ENCODE measurements around the gene SKAP1. TPM values are rescaled to one million over a fixed set of nuclear protein-coding genes. Genes with fewer than 3 reads are reported as not detected.

The SKAP1 gene
- total RNA-seq, 1 donor from 2014 or later = 51.9 TPM

DNA sequence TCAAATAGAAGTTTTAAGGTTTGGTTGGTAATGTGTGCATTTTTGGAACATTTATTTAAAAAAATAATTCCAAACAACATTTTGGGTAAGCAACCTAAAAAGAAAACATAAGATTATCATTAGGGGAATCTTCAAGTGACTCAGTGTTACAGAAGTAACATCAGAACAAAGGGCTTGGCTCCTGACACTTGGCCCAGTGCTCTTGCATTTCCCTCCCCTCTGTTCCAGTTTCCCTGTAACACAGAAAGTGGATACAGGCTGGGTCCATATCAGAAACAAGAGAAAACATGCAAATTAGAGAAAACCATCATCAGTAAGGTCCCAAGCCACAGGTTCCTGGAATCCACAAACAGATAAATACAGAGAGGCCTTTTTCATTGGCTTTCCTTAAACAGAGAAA, 40.1 kb downstream of the SKAP1 start:
- Mint-ChIP-seq H3K9me3 (no peaks in the 10 kb centered on the region), H3K36me3 (ENCODE audit: low read depth) (peaks cover 29% of the 10 kb centered on the region), H3K4me3 (no peak overlapping the region), H3K4me1 (ENCODE audit: low read depth) (peaks cover 13% of the 10 kb centered on the region), H3K27me3 (ENCODE audit: insufficient read depth) (no peaks in the 10 kb centered on the region), H3K27ac (no peak overlapping the region)
- DNase-seq (ENCODE audit: low spot score) = no peak
- intact Hi-C loops (cut with micrococcal nuclease) = no loop called here

DNA sequence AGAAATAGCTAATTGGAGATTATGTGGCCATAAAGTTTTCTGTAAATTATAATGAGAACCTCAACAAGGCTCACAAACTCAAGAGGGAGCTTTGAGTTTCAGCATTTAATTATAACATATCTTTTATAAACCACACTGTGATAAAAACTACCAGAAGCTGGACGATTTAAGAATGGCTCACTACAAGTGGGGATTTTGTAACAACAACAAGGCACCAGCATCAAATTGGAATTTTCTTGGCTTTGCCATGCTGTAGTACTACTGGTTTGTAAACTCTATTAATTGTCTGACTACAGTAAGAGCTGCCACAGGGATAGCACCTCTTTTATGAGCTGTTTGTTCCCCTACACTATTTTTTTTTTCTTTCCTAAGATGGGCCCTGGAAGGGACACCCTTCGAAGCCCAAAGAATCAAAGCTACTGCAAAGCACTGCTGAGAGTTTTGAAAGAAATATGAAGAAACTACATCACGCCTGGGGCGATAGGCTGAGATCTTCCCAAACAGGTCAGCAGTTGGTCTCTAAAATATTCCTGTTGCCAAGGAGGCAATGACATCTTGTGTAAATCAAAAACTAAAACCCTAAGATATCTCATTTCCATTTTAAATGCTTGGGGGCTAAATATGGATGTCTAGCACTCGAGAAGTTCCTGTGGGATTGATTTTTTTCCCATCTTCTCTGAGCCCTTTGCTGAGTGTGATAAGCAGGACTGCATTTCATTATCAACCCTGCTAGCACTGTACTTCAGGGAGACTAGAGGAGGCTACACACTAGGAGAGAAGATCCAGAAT, 40.9 kb downstream of the SKAP1 start:
- no peak overlapping the region for H3K4me3 Mint-ChIP-seq
- peaks cover 33% of the 10 kb centered on the region for H3K36me3 Mint-ChIP-seq (ENCODE audit: low read depth)
- H3K27ac Mint-ChIP-seq = no peak overlapping the region
- intact Hi-C loops (cut with micrococcal nuclease) = no loop called here
- no peak for DNase-seq (ENCODE audit: low spot score)
- peaks cover 13% of the 10 kb centered on the region for H3K4me1 Mint-ChIP-seq (ENCODE audit: low read depth)
- no peaks in the 10 kb centered on the region for H3K27me3 Mint-ChIP-seq (ENCODE audit: insufficient read depth)
- H3K9me3 Mint-ChIP-seq = no peaks in the 10 kb centered on the region

DNA sequence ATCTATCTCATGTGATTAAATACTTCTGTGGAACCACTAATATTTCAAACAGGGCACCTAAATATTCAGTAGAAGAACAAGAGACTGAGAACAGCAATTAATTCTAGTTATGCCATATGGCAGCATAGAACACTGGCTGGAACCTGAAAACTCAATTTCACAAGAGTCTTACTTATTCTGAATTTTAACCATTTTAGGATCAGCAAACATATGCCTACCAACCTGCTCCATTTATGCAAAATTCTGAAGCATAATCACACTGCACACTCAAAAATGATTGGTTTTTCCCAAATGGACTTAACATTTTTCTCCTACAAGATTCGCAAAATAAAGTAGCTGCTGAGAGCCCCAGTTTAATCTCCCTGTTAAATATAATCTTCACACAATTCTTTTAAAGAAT, 43.2 kb downstream of the SKAP1 start:
- Mint-ChIP-seq H3K27ac (no peak overlapping the region), H3K4me3 (no peak overlapping the region), H3K36me3 (ENCODE audit: low read depth) (peaks cover 34% of the 10 kb centered on the region), H3K27me3 (ENCODE audit: insufficient read depth) (no peaks in the 10 kb centered on the region), H3K9me3 (no peaks in the 10 kb centered on the region), H3K4me1 (ENCODE audit: low read depth) (peaks cover 9% of the 10 kb centered on the region)
- no peak for DNase-seq (ENCODE audit: low spot score)
- intact Hi-C loops (cut with micrococcal nuclease) = no loop called here

DNA sequence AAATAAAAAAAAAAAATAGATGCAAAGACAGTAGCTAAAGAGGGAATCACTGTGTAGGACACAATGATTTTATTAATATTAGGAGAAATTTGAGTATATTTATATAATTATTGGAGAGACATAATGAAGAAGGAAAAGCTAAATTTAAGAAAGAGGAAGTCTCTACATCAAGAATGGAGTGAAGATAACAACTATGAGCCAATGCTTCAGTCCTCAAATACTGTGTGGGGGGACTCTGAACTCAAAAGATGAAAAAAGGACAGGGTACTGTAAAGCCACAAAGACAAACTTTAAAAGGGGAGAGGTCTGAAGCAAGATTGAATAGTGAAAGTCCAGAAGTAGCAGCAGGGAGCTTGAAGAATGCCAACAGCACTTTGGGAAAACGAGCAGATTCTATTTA, 44.7 kb downstream of the SKAP1 start:
- no peaks in the 10 kb centered on the region for H3K27me3 Mint-ChIP-seq (ENCODE audit: insufficient read depth)
- no peak for DNase-seq (ENCODE audit: low spot score)
- intact Hi-C loops (cut with micrococcal nuclease) = no loop called here
- no peak overlapping the region for H3K27ac Mint-ChIP-seq
- peaks cover 35% of the 10 kb centered on the region for H3K36me3 Mint-ChIP-seq (ENCODE audit: low read depth)
- no peak overlapping the region for H3K4me3 Mint-ChIP-seq
- H3K4me1 Mint-ChIP-seq (ENCODE audit: low read depth) = peaks cover 9% of the 10 kb centered on the region
- H3K9me3 Mint-ChIP-seq = no peaks in the 10 kb centered on the region

DNA sequence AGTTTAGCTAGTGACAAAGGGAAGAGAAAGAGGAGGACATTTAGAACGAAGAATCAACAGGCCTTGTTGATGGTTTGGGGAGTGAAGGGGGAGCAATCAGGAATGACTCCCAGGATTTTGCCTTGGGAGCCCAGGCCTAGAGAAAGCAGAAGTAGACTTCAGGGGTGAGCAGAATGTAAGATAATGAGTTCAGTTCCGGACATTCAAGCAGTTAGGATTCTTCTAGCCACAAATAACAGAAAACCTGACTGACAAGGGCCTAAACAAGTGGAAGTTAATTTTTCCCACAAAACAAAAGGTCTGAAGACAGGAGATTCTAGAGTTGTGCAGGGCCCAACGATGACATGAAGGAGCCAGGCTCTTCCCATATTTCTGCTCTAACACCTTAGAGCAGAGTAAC, 45.9 kb downstream of the SKAP1 start:
- H3K9me3 Mint-ChIP-seq = no peaks in the 10 kb centered on the region
- no peak for DNase-seq (ENCODE audit: low spot score)
- H3K27ac Mint-ChIP-seq = no peak overlapping the region
- intact Hi-C loops (cut with micrococcal nuclease) = no loop called here
- H3K36me3 Mint-ChIP-seq (ENCODE audit: low read depth) = peaks cover 32% of the 10 kb centered on the region
- H3K4me3 Mint-ChIP-seq = no peak overlapping the region
- no peaks in the 10 kb centered on the region for H3K27me3 Mint-ChIP-seq (ENCODE audit: insufficient read depth)
- H3K4me1 Mint-ChIP-seq (ENCODE audit: low read depth) = peaks cover 6% of the 10 kb centered on the region

DNA sequence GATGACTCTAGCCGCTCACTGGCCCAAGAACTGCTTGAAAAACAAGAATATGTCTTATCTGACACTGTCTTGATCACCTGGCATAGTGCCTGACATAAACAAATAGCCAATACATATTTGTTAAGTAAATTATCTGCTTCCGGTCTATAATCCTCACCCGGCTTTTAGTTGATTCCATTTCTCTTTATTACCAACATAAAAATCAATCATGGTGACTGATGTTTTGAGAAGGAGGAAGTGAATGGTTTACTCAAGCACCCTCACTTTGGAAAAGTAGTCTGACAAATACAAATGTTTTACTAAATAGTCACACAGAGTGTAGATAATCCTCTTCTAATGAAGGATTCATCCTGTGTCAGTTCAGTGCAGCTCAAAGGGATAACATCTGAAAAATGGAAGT, 47.0 kb downstream of the SKAP1 start:
- intact Hi-C loops (cut with micrococcal nuclease) = no loop called here
- no peaks in the 10 kb centered on the region for H3K9me3 Mint-ChIP-seq
- no peaks in the 10 kb centered on the region for H3K27me3 Mint-ChIP-seq (ENCODE audit: insufficient read depth)
- H3K36me3 Mint-ChIP-seq (ENCODE audit: low read depth) = peaks cover 32% of the 10 kb centered on the region
- DNase-seq (ENCODE audit: low spot score) = no peak
- H3K27ac Mint-ChIP-seq = no peak overlapping the region
- H3K4me3 Mint-ChIP-seq = no peak overlapping the region
- peaks cover 5% of the 10 kb centered on the region for H3K4me1 Mint-ChIP-seq (ENCODE audit: low read depth)

DNA sequence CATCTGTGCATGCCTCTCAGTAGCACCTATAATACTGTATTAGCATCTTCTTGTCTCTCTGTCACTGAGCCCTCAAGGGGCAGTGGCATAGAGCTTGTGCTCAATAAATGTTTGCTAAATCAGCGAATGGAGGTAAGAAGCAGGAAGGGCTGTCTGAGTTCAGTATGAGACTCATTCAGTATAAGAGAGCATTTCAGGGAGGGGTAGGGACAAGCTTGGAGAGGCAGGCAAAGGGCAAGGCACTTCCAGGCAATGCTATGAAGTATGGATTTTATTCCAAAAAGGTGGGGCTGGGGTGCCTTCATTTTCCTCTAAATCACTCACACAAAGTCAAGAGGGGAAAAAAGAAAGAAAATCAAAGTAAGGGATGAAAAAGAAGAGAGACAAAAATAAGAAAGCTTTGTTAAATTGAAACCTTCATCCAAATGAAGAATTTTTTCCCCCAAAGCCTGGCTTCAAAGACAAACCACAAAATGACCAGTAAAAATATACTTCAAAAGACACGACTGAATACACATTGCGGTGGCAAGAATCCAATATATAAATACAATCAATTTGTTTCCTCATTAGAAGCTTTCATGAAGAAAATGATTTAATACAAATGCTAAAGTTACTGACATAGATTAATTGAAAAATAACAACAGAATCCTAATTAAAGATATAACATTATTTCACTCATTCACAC, 51.2 kb downstream of the SKAP1 start:
- no peak for DNase-seq (ENCODE audit: low spot score)
- Mint-ChIP-seq H3K4me3 (no peak overlapping the region), H3K9me3 (no peaks in the 10 kb centered on the region), H3K27ac (no peak overlapping the region), H3K27me3 (ENCODE audit: insufficient read depth) (no peaks in the 10 kb centered on the region), H3K4me1 (ENCODE audit: low read depth) (peaks cover 9% of the 10 kb centered on the region), H3K36me3 (ENCODE audit: low read depth) (peaks cover 20% of the 10 kb centered on the region)
- intact Hi-C loops (cut with micrococcal nuclease) = no loop called here

DNA sequence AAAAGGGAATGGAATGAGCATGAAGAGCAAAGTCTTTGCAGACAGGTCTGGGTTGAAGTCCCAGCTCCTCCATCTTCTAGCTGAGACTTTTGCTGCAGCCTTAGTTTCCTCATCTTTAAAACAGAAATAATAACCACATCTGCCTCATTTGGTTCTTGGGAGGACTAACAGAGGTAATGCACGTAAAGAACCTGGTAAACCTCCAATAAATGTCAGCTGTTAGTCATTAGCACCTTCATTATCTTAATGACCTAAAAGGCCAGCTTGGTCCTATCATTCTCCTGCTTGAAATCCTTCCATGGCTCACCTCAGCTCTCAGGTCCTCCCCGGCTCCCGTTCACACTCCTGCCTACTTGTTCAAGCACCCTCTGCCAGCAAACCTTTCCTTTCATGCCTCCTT, 51.8 kb downstream of the SKAP1 start:
- H3K27me3 Mint-ChIP-seq (ENCODE audit: insufficient read depth) = no peaks in the 10 kb centered on the region
- intact Hi-C loops (cut with micrococcal nuclease) = no loop called here
- no peak overlapping the region for H3K27ac Mint-ChIP-seq
- peaks cover 15% of the 10 kb centered on the region for H3K4me1 Mint-ChIP-seq (ENCODE audit: low read depth)
- H3K4me3 Mint-ChIP-seq = no peak overlapping the region
- H3K9me3 Mint-ChIP-seq = no peaks in the 10 kb centered on the region
- no peak for DNase-seq (ENCODE audit: low spot score)
- H3K36me3 Mint-ChIP-seq (ENCODE audit: low read depth) = peaks cover 17% of the 10 kb centered on the region

DNA sequence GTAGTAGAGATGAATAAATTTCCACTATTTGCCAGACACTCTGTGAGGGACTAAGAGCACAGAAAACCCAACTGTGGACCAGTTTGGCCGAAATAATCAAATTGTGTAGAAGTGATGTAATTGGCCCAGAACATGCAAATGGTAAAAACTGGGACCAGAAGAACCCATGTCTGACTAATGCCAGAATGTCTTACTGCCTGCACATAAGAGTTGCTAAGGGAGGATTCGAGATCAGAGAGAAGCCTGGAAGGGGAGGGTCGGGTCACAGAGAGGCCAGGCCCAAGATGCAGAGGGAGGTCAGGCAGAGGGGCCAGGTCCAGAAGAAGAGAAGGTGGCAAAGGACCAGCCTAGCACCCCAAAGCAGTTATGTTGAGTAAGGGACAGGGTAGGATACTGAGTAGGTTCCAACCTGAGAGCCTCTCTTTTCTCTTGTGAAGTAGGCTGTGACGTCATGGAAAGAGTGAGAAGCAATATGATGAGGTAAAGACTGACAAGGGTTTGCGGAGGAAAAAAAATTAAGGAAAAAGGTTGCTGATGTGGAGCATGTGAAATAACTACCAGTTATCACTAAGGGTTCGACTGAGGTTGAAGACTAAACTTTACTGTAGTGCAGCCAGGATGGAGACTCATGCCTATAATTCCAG, 53.2 kb downstream of the SKAP1 start:
- Mint-ChIP-seq H3K27me3 (ENCODE audit: insufficient read depth) (no peaks in the 10 kb centered on the region), H3K9me3 (no peaks in the 10 kb centered on the region), H3K36me3 (ENCODE audit: low read depth) (peaks cover 15% of the 10 kb centered on the region), H3K27ac (no peak overlapping the region), H3K4me3 (no peak overlapping the region), H3K4me1 (ENCODE audit: low read depth) (peaks cover 22% of the 10 kb centered on the region)
- intact Hi-C loops (cut with micrococcal nuclease) = no loop called here
- DNase-seq (ENCODE audit: low spot score) = no peak

DNA sequence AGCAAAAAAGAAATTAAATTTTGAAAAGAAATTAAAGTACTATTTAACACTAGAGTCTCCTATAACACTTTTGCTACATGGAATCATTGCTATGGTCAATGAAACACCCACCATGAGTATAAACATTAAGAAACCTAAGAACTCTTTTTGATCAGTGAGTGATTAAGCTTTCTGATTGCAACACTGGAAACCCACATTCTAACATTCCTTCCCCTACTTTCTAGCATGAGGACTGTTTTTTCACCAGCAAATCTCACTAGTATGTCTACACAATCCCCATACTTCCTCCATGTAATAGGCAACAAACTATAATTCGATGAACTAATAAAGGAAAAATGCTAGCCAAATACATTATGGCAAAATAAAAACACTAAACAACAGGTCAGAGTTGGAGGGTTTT, 54.7 kb downstream of the SKAP1 start:
- Mint-ChIP-seq H3K4me3 (no peak overlapping the region), H3K27ac (no peak overlapping the region), H3K4me1 (ENCODE audit: low read depth) (peaks cover 22% of the 10 kb centered on the region), H3K9me3 (no peaks in the 10 kb centered on the region), H3K27me3 (ENCODE audit: insufficient read depth) (no peaks in the 10 kb centered on the region), H3K36me3 (ENCODE audit: low read depth) (peaks cover 12% of the 10 kb centered on the region)
- no peak for DNase-seq (ENCODE audit: low spot score)
- intact Hi-C loops (cut with micrococcal nuclease) = no loop called here

DNA sequence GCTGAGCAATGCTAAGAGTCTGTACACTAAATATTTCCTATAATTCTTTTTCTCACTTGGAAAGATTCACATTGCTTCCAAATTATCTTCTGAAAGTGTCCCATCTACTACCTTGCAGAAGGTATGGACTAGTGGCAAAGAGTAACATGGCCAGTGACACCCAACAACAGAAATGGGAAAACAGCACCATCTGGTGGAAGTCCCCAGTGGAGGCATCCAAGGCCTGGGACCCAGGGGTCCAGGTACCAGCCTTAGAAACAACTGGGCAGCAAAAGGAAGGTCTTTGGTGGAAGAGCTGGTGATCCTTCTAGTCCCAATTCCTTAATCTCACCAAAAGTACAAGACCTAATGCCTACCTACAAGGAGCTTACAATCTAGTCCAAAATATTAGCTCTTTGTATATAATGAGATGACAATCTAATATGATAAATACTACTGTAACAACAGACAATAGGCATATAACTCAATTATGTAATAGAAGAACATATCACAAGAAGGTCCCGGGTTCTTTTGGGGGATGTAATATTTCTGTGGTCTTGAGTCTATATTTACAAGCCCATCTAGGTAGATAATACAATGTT, 55.3 kb downstream of the SKAP1 start:
- H3K4me1 Mint-ChIP-seq (ENCODE audit: low read depth) = peaks cover 22% of the 10 kb centered on the region
- peaks cover 12% of the 10 kb centered on the region for H3K36me3 Mint-ChIP-seq (ENCODE audit: low read depth)
- no peaks in the 10 kb centered on the region for H3K9me3 Mint-ChIP-seq
- no peak for DNase-seq (ENCODE audit: low spot score)
- H3K27ac Mint-ChIP-seq = no peak overlapping the region
- H3K27me3 Mint-ChIP-seq (ENCODE audit: insufficient read depth) = no peaks in the 10 kb centered on the region
- H3K4me3 Mint-ChIP-seq = no peak overlapping the region
- intact Hi-C loops (cut with micrococcal nuclease) = loop anchor here (5.0 kb wide), 1 partner anchor 38 kb away; no protein-coding TSS in a partner anchor

DNA sequence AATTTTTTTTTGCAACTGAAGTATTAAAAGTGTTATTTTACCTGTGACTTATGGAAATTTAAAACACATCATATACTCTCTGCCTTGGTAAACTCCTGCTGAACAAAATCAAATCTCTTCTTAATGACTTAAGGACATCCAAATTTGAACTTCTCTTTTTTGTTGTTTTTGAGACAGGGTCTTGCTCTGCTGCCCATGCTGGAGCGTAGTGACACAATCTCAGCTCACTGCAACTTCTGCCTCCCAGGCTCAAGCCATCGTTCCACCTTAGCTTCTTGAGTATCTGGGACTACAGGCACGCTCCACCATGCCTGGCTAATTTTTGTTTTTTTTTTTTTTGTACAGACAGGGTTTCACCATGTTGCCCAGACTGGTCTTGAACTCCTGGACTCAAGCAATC, 56.1 kb downstream of the SKAP1 start:
- no peak overlapping the region for H3K27ac Mint-ChIP-seq
- intact Hi-C loops (cut with micrococcal nuclease) = loop anchor here (5.0 kb wide), 1 partner anchor 38 kb away; no protein-coding TSS in a partner anchor
- H3K27me3 Mint-ChIP-seq (ENCODE audit: insufficient read depth) = no peaks in the 10 kb centered on the region
- H3K36me3 Mint-ChIP-seq (ENCODE audit: low read depth) = peaks cover 12% of the 10 kb centered on the region
- no peak overlapping the region for H3K4me3 Mint-ChIP-seq
- DNase-seq (ENCODE audit: low spot score) = no peak
- no peaks in the 10 kb centered on the region for H3K9me3 Mint-ChIP-seq
- H3K4me1 Mint-ChIP-seq (ENCODE audit: low read depth) = peaks cover 22% of the 10 kb centered on the region
